GM06990 (cell line): ENCODE results near the gene NAALADL2.

Experiments used
- DNase-seq: peaks from one replicate; pipeline ENCODE4 v3.0.0-alpha.2; 2011; ENCODE audit not compliant: insufficient read length; ENCODE audit errors: extremely low read depth
- H3K27me3 ChIP-seq: replicated peaks from 2 replicates; pipeline ENCODE4 v1.6.0; 2011; ENCODE audit warnings: low read length; ENCODE audit not compliant: control insufficient read depth, insufficient read depth
- H3K36me3 ChIP-seq: 2 replicates; pipeline ENCODE4 v1.5.1; 2011; ENCODE audit warnings: low read length; ENCODE audit not compliant: control insufficient read depth, insufficient read depth
- H3K4me3 ChIP-seq: replicated peaks from 2 replicates; pipeline ENCODE4 v1.5.1; 2011; ENCODE audit warnings: low read depth, mild to moderate bottlenecking, control low read depth, low read length
- CTCF ChIP-seq: IDR thresholded peaks from 2 replicates; pipeline ENCODE4 v1.5.1; 2011; ENCODE audit warnings: low read length, control low read depth, mild to moderate bottlenecking, inconsistent platforms; ENCODE audit not compliant: insufficient read depth, poor library complexity, severe bottlenecking

The NAALADL2 gene

GRCh38 chr3:175094344-175094743, 235.2 kb downstream of the NAALADL2 start:
- no peaks in the 10 kb centered on the region for H3K27me3 ChIP-seq
- TF ChIP-seq CTCF, result no peak
- H3K4me3 ChIP-seq, result no peak overlapping the region
- no peaks in the 10 kb centered on the region for H3K36me3 ChIP-seq
- no peak for DNase-seq

GRCh38 chr3:175098644-175099043, 239.5 kb downstream of the NAALADL2 start:
- Histone ChIP-seq H3K36me3 (no peaks in the 10 kb centered on the region), H3K27me3 (no peaks in the 10 kb centered on the region), H3K4me3 (no peak overlapping the region)
- no peak for DNase-seq
- TF ChIP-seq CTCF, result no peak

- Histone ChIP-seq H3K27me3 (no peaks in the 10 kb centered on the region), H3K36me3 (no peaks in the 10 kb centered on the region), H3K4me3 (no peak overlapping the region)
- no peak for DNase-seq
- no peak for TF ChIP-seq CTCF
Measured at GRCh38 chr3:175102161-175102560, 243.0 kb downstream of the NAALADL2 start.

- DNase-seq, result no peak
- Histone ChIP-seq H3K4me3 (no peak overlapping the region), H3K27me3 (no peaks in the 10 kb centered on the region), H3K36me3 (no peaks in the 10 kb centered on the region)
- TF ChIP-seq CTCF, result no peak
Measured at GRCh38 chr3:175103298-175103697, 244.2 kb downstream of the NAALADL2 start.

GRCh38 chr3:175105066-175105465, 245.9 kb downstream of the NAALADL2 start:
- DNase-seq, result no peak
- Histone ChIP-seq H3K36me3 (no peaks in the 10 kb centered on the region), H3K27me3 (no peaks in the 10 kb centered on the region), H3K4me3 (no peak overlapping the region)
- TF ChIP-seq CTCF, result no peak

- DNase-seq, result no peak
- no peaks in the 10 kb centered on the region for H3K27me3 ChIP-seq
- TF ChIP-seq CTCF, result no peak
Measured at GRCh38 chr3:175107231-175107630, 248.1 kb downstream of the NAALADL2 start.

More at GRCh38 chr3:175107231-175107630, 248.1 kb downstream of the NAALADL2 start:
- H3K4me3 ChIP-seq, result no peak overlapping the region
- H3K36me3 ChIP-seq, result no peaks in the 10 kb centered on the region
